Measurements from ENCODE around the gene TBCE.

TBCE gene

DNA sequence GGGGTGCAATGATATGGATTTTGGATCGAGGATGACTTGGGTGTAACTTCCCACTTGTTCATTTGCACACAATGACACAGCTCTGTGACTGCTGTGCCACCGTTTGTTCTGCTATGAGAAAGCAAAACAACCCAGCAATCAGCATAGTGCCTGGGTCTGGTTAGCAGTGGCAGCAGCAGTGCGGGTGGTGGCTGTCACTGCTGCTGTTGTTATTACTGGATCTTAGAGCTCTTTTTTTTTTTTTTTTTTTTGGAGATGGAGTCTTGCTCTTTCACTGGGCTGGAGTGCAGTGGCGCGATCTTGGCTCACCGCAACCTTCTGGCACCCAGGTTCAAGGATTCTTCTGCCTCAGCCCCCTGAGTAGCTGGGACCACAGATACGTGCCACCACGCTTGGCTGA, 56.9 kb downstream of the TBCE start:
- H3K4me3 ChIP-seq (ENCODE audit: low read length), result no peak overlapping the region
- H3K27ac ChIP-seq (ENCODE audit: low read length), result no peak overlapping the region
- no CpG with 5 or more reads among the region's 8 CpGs for WGBS (ENCODE audit: insufficient coverage, insufficient read length)
- DNase-seq (ENCODE audit: low read depth, low spot score), result no peak
- H3K4me1 ChIP-seq (ENCODE audit: control insufficient read depth, insufficient read depth, low read length), result 0 out of 2 replicates have a peak, but pooled peaks cover 2% of the 10 kb centered on the region
- no peaks in the 10 kb centered on the region for H3K36me3 ChIP-seq (ENCODE audit: control insufficient read depth, insufficient read depth, low read length)
- H3K27me3 ChIP-seq (ENCODE audit: control insufficient read depth, insufficient read depth, low read length), result no peaks in the 10 kb centered on the region
- H3K9me3 ChIP-seq (ENCODE audit: control insufficient read depth, insufficient read depth, low read length), result no peaks in the 10 kb centered on the region

DNA sequence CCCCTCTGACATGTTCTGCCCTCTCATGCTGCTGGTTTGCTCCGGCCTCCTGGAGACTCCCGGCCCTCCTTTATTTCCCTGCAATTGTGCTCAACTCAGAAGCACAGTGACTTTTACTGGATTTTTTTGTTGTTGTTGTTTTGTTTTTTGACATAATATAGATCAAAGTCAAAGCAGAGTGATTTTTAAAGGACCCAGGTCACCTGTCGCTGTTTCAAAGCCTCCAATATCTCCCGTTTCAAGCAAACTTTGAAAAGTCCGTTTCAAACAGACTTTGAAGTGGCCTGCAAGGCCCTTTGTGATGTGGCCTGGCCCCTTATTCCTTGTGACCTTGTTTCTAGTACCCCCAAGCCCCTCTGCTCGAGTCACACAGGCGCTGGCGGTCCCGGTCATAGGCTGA, 58.1 kb downstream of the TBCE start:
- no peaks in the 10 kb centered on the region for H3K9me3 ChIP-seq (ENCODE audit: control insufficient read depth, insufficient read depth, low read length)
- no peak overlapping the region for H3K27ac ChIP-seq (ENCODE audit: low read length)
- DNase-seq (ENCODE audit: low read depth, low spot score), result no peak
- 0 out of 2 replicates have a peak, but pooled peaks cover 2% of the 10 kb centered on the region for H3K4me1 ChIP-seq (ENCODE audit: control insufficient read depth, insufficient read depth, low read length)
- no peaks in the 10 kb centered on the region for H3K27me3 ChIP-seq (ENCODE audit: control insufficient read depth, insufficient read depth, low read length)
- no CpG with 5 or more reads among the region's 9 CpGs for WGBS (ENCODE audit: insufficient coverage, insufficient read length)
- no peak overlapping the region for H3K4me3 ChIP-seq (ENCODE audit: low read length)
- no peaks in the 10 kb centered on the region for H3K36me3 ChIP-seq (ENCODE audit: control insufficient read depth, insufficient read depth, low read length)

DNA sequence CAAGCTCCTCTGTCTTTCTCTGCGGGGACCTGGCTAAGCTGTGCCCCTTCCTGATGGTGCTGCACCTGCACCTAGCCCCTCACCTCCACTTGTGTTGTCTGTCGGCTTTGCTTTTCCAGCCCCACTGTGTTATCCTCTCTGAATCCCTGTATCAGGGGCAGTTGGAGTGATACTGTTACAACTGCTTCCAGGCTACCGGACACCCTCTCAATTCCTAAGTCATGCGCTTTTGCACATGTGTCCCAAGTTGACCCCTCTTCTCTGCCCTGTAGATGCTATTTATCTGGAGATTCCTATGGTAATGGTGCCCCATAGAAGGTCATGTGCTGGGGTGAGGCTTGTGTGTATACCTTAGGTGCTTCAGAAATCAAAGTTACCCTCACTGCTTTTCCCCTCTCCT, 58.9 kb downstream of the TBCE start:
- WGBS (ENCODE audit: insufficient coverage, insufficient read length), result no CpG with 5 or more reads among the region's 4 CpGs

DNA sequence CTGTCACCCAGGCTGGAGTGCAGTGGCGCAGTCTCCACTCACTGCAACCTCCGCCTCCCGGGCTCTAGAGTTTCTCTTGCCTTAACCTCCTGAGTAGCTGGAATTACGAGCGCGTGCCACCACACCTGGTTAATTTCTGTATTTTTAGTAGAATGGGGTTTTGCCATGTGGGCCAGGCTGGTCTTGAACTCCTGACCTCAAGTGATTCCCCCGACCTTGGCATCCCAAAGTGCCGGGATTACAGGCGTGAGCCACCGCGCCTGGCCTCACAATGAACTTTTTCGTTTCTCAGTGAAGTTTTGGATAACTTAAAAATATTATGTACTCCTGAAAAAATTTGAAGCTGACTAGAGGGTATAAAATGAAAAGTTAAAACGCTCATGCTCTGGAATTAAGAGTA, 59.5 kb downstream of the TBCE start:
- no peak overlapping the region for H3K4me3 ChIP-seq (ENCODE audit: low read length)
- 0 out of 2 replicates have a peak, but pooled peaks cover 2% of the 10 kb centered on the region for H3K4me1 ChIP-seq (ENCODE audit: control insufficient read depth, insufficient read depth, low read length)
- H3K36me3 ChIP-seq (ENCODE audit: control insufficient read depth, insufficient read depth, low read length), result no peaks in the 10 kb centered on the region
- no peaks in the 10 kb centered on the region for H3K27me3 ChIP-seq (ENCODE audit: control insufficient read depth, insufficient read depth, low read length)
- no peaks in the 10 kb centered on the region for H3K9me3 ChIP-seq (ENCODE audit: control insufficient read depth, insufficient read depth, low read length)
- WGBS (ENCODE audit: insufficient coverage, insufficient read length), result no CpG with 5 or more reads among the region's 13 CpGs
- H3K27ac ChIP-seq (ENCODE audit: low read length), result no peak overlapping the region
- DNase-seq (ENCODE audit: low read depth, low spot score), result no peak

More for the DNA sequence above, 58.9 kb downstream of the TBCE start:
- no peak overlapping the region for H3K4me3 ChIP-seq (ENCODE audit: low read length)
- DNase-seq (ENCODE audit: low read depth, low spot score), result no peak
- no peak overlapping the region for H3K27ac ChIP-seq (ENCODE audit: low read length)
- H3K4me1 ChIP-seq (ENCODE audit: control insufficient read depth, insufficient read depth, low read length), result 0 out of 2 replicates have a peak, but pooled peaks cover 2% of the 10 kb centered on the region
- no peaks in the 10 kb centered on the region for H3K9me3 ChIP-seq (ENCODE audit: control insufficient read depth, insufficient read depth, low read length)
- no peaks in the 10 kb centered on the region for H3K27me3 ChIP-seq (ENCODE audit: control insufficient read depth, insufficient read depth, low read length)
- no peaks in the 10 kb centered on the region for H3K36me3 ChIP-seq (ENCODE audit: control insufficient read depth, insufficient read depth, low read length)

DNA sequence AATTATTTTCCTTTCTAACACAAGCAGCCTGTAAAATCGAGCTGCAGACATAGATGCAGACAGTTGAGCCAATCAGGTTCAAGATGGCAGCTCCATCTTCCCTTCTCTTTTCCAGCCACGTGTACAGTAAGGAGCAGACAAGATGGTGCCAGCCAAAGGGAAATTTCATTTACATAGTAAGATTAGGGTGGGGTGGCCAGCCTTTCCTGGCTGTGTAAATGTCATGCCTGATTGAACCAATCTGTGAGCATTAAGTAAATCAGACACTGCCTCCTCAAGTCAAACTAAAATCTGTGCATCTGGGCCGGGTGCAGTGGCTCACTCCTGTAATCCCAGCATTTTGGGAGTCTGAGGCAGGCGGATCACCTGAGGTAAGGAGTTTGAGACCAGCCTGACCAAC, 60.2 kb downstream of the TBCE start:
- Histone ChIP-seq H3K9me3 (ENCODE audit: control insufficient read depth, insufficient read depth, low read length) (no peaks in the 10 kb centered on the region), H3K27ac (ENCODE audit: low read length) (no peak overlapping the region), H3K4me3 (ENCODE audit: low read length) (no peak overlapping the region), H3K27me3 (ENCODE audit: control insufficient read depth, insufficient read depth, low read length) (no peaks in the 10 kb centered on the region), H3K36me3 (ENCODE audit: control insufficient read depth, insufficient read depth, low read length) (no peaks in the 10 kb centered on the region), H3K4me1 (ENCODE audit: control insufficient read depth, insufficient read depth, low read length) (0 out of 2 replicates have a peak, but pooled peaks cover 2% of the 10 kb centered on the region)
- DNase-seq (ENCODE audit: low read depth, low spot score), result no peak
- WGBS (ENCODE audit: insufficient coverage, insufficient read length), result no CpG with 5 or more reads among the region's 4 CpGs

DNA sequence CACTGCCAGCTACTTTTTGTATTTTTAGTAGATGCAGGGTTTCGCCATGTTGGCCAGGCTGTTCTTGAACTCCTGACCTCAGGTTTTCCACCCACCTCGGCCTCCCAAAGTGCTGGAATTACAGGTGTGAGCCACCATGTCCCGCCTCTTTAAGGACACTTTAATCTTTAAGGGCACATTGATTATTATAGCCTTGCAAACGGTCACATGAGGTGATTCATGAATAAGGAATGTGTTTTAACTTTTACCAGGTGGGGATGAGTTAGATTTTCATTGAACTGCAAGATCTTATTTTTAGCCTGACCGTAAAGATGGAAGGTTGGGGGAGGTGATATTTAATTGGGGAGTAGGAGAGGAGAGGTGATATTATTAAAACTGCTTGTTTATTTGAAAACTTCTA, 61.9 kb downstream of the TBCE start:
- Histone ChIP-seq H3K4me1 (ENCODE audit: control insufficient read depth, insufficient read depth, low read length) (no peaks in the 10 kb centered on the region), H3K36me3 (ENCODE audit: control insufficient read depth, insufficient read depth, low read length) (no peaks in the 10 kb centered on the region), H3K27ac (ENCODE audit: low read length) (no peak overlapping the region), H3K9me3 (ENCODE audit: control insufficient read depth, insufficient read depth, low read length) (no peaks in the 10 kb centered on the region), H3K27me3 (ENCODE audit: control insufficient read depth, insufficient read depth, low read length) (no peaks in the 10 kb centered on the region), H3K4me3 (ENCODE audit: low read length) (no peak overlapping the region)
- no peak for DNase-seq (ENCODE audit: low read depth, low spot score)
- WGBS (ENCODE audit: insufficient coverage, insufficient read length), result 100% methylated on average over 1 of the region's 5 CpGs

DNA sequence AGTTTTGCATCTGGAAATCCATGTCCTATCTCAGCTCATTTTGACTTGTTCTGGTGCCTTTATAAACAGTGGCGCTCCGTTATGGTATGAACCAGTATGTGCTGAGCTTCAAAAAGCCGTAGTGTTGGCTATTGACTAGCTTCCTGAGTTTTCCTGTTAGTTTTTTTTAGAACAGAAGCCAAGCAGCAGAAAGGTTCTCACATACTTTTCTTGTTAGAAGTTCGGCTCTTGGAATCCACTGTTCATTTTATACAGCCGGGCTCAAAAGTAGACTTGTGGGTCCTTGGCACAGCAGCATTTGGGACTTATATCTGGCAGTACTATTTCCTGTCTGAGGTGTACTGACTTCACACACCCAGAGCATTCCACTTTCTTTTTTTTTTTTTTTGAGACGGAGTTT, 63.8 kb downstream of the TBCE start:
- Histone ChIP-seq H3K36me3 (ENCODE audit: control insufficient read depth, insufficient read depth, low read length) (no peaks in the 10 kb centered on the region), H3K27ac (ENCODE audit: low read length) (no peak overlapping the region), H3K4me3 (ENCODE audit: low read length) (no peak overlapping the region), H3K27me3 (ENCODE audit: control insufficient read depth, insufficient read depth, low read length) (no peaks in the 10 kb centered on the region), H3K4me1 (ENCODE audit: control insufficient read depth, insufficient read depth, low read length) (no peaks in the 10 kb centered on the region), H3K9me3 (ENCODE audit: control insufficient read depth, insufficient read depth, low read length) (no peaks in the 10 kb centered on the region)
- no peak for DNase-seq (ENCODE audit: low read depth, low spot score)
- no CpG with 5 or more reads among the region's 6 CpGs for whole genome bisulfite sequencing (ENCODE audit: insufficient coverage, insufficient read length)

DNA sequence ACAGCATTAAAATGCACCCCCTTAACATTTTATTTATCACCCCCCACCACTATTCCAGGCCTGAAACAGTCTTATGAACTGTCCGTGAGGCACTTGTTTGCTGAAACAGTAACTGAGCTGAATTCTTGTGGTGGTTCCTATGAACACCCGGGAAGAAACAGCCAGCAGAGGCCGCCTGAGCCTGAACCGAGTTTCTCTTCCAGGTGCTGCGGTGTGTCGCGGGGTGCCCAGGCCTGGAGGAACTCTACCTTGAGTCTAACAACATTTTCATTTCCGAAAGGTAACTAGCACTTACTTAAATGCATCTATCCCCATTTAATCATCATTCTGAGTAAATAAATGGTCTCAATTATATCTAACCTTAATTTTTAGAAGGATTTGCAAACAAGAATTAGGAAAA, 66.8 kb downstream of the TBCE start:
- DNase-seq (ENCODE audit: low read depth, low spot score), result no peak
- Histone ChIP-seq H3K9me3 (ENCODE audit: control insufficient read depth, insufficient read depth, low read length) (no peaks in the 10 kb centered on the region), H3K4me1 (ENCODE audit: control insufficient read depth, insufficient read depth, low read length) (no peaks in the 10 kb centered on the region), H3K4me3 (ENCODE audit: low read length) (no peak overlapping the region), H3K36me3 (ENCODE audit: control insufficient read depth, insufficient read depth, low read length) (peaks cover 6% of the 10 kb centered on the region; the same call in 1 of the 2 replicates), H3K27me3 (ENCODE audit: control insufficient read depth, insufficient read depth, low read length) (no peaks in the 10 kb centered on the region), H3K27ac (ENCODE audit: low read length) (no peak overlapping the region)
- WGBS (ENCODE audit: insufficient coverage, insufficient read length), result no CpG with 5 or more reads among the region's 8 CpGs

DNA sequence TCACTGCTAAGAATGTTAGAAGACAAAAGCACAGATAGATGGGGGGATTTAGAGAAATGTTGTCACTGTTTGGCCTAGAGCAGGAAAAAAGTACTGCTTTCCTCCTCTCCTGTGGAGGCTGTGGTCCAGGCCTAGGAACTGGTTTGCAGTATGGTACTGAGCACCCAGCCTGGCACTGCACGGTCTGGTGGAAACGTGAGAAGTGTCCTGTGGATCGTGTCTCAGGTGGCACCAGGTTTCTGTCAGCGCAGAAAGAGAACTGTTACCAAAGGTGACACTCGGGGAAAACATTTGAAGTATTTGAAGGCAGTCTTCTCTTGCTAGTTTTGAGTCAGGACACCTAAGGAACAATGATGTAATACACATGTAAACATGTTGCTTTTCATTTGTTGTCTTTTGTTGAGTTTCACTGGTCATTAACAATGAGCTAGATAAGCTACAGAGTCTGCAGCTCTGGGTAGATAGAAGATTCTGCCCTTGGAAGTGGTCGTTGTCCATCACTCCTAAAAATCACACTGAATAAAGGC, 74.0 kb downstream of the TBCE start:
- Histone ChIP-seq H3K4me3 (ENCODE audit: low read length) (no peak overlapping the region), H3K36me3 (ENCODE audit: control insufficient read depth, insufficient read depth, low read length) (peaks cover 20% of the 10 kb centered on the region; the same call in 1 of the 2 replicates), H3K4me1 (ENCODE audit: control insufficient read depth, insufficient read depth, low read length) (no peaks in the 10 kb centered on the region), H3K27me3 (ENCODE audit: control insufficient read depth, insufficient read depth, low read length) (no peaks in the 10 kb centered on the region), H3K9me3 (ENCODE audit: control insufficient read depth, insufficient read depth, low read length) (no peaks in the 10 kb centered on the region), H3K27ac (ENCODE audit: low read length) (no peak overlapping the region)
- no CpG with 5 or more reads among the region's 6 CpGs for WGBS (ENCODE audit: insufficient coverage, insufficient read length)
- DNase-seq (ENCODE audit: low read depth, low spot score), result no peak

DNA sequence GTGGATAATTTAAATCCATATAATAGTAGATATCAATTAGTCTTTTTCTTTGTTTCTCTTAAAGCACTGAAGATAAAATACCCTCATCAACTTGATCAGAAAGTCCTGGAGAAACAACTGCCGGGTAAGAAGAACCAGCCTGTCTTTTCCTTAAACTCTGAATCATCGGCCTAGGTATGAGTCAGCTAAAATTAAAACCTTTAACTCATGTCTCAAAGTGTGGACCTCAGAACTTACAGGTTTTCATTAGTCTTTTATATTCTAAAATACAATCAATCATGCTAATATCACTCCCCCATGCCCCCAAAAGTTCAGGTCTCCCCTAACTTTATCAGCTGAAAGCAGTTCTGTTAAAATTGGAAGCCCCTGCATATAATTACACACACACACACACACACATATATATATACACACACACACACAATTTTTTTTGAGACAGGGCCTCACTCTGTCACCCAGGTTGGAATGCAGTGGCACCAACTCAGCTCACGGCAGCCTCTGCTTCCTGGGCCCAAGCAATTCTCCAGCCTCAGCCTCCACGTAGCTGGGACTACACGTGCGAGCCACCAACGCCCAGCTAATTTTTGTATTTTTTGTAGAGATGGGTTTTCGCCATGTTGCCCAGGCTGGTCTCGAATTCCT, 75.7 kb downstream of the TBCE start:
- Histone ChIP-seq H3K36me3 (ENCODE audit: control insufficient read depth, insufficient read depth, low read length) (peaks cover 21% of the 10 kb centered on the region; the same call in 1 of the 2 replicates), H3K27me3 (ENCODE audit: control insufficient read depth, insufficient read depth, low read length) (no peaks in the 10 kb centered on the region), H3K4me1 (ENCODE audit: control insufficient read depth, insufficient read depth, low read length) (no peaks in the 10 kb centered on the region), H3K4me3 (ENCODE audit: low read length) (no peak overlapping the region), H3K9me3 (ENCODE audit: control insufficient read depth, insufficient read depth, low read length) (no peaks in the 10 kb centered on the region), H3K27ac (ENCODE audit: low read length) (no peak overlapping the region)
- WGBS (ENCODE audit: insufficient coverage, insufficient read length), result no CpG with 5 or more reads among the region's 9 CpGs
- DNase-seq (ENCODE audit: low read depth, low spot score), result no peak

DNA sequence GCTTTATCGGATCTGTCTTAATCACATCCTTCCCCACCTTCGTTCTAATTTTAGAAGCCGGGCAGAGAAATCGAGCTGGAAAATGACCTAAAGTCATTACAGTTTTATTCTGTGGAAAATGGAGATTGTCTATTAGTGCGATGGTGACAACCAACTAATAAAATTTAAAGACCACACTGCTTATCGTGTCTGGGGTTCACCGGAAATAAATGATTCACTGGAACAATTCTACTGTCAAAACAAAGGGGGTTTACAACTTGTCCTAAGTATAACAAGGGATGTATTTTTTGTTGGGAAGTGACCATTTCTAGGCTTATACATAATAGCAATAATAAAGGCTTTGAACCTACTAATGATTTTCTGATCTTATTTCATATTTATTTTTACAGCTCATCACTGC, 81.4 kb downstream of the TBCE start:
- Histone ChIP-seq H3K27me3 (ENCODE audit: control insufficient read depth, insufficient read depth, low read length) (no peaks in the 10 kb centered on the region), H3K27ac (ENCODE audit: low read length) (no peak overlapping the region), H3K9me3 (ENCODE audit: control insufficient read depth, insufficient read depth, low read length) (no peaks in the 10 kb centered on the region), H3K4me1 (ENCODE audit: control insufficient read depth, insufficient read depth, low read length) (no peaks in the 10 kb centered on the region), H3K4me3 (ENCODE audit: low read length) (no peak overlapping the region), H3K36me3 (ENCODE audit: control insufficient read depth, insufficient read depth, low read length) (peaks cover 20% of the 10 kb centered on the region; the same call in 1 of the 2 replicates)
- WGBS (ENCODE audit: insufficient coverage, insufficient read length), result no CpG with 5 or more reads among the region's 7 CpGs
- DNase-seq (ENCODE audit: low read depth, low spot score), result no peak

Data from iPS DF 6.9 (cell line).